Spinal cord (tissue), 10 donors: Measurements from ENCODE around the gene NAT10. TPM values are rescaled to one million over a fixed set of nuclear protein-coding genes. Genes with fewer than 3 reads are reported as not detected.

Experiments
- DNase-seq, 6 donors: peaks; one replicate each; pipeline versions ENCODE4 v3.0.0 to v3.0.0-alpha.2; 2013 to 2015; ENCODE audit warnings: low spot score in 6 of 6, low read depth in 4 of 6
- H3K27ac ChIP-seq: one replicate; pipeline ENCODE4 v1.5.1; 2013; ENCODE audit warnings: low read depth, low read length, control low read depth
- H3K27me3 ChIP-seq: one replicate; pipeline ENCODE4 v1.6.1; 2013; ENCODE audit warnings: low read length; ENCODE audit not compliant: control insufficient read depth, insufficient read depth
- H3K36me3 ChIP-seq: one replicate; pipeline ENCODE4 v1.6.1; 2013; ENCODE audit warnings: low read length; ENCODE audit not compliant: control insufficient read depth, insufficient read depth
- H3K4me1 ChIP-seq: one replicate; pipeline ENCODE4 v1.6.1; 2013; ENCODE audit warnings: low read length; ENCODE audit not compliant: control insufficient read depth, insufficient read depth
- H3K4me3 ChIP-seq: one replicate; pipeline ENCODE4 v1.5.1; 2013; ENCODE audit warnings: low read depth, low read length, control low read depth
- H3K9me3 ChIP-seq: one replicate; pipeline ENCODE4 v1.6.1; 2013; ENCODE audit warnings: low read length; ENCODE audit not compliant: control insufficient read depth, insufficient read depth
- WGBS: methylation state at CpG from one replicate; pipeline ENCODE4 v1.1.5; 2013; ENCODE audit warnings: missing lambda C conversion rate; ENCODE audit not compliant: insufficient coverage; 5-methylcytosine and 5-hydroxymethylcytosine counted together
- polyA plus RNA-seq, 2 donors: library from polyadenylated mRNA; unstranded; fragments of 120-200 nt; gene quantifications; one replicate each; pipeline ENCODE4 v1.2.1, GENCODE V29; 2013; ENCODE audit not compliant: insufficient read length in 2 of 2
- total RNA-seq, 2 donors: library from RNA; depleted of rRNA in 1 of 2; stranded (reverse); fragments of 120-200 nt in 1 of 2; fragments of >200 nt in 1 of 2; gene quantifications; one replicate each; pipeline versions ENCODE4 v1.2.3 to v1.2.4, GENCODE V29; 2013 to 2014
- donor health status: healthy.

The NAT10 gene
- total and polyA plus RNA-seq, 4 donors, result 18.5 to 44.9 (median 36.6) TPM

GRCh38 chr11:34128824-34129223 lies 23.4 kb downstream of the NAT10 start:
- Histone ChIP-seq H3K9me3 (no peaks in the 10 kb centered on the region), H3K27me3 (no peaks in the 10 kb centered on the region), H3K4me1 (no peaks in the 10 kb centered on the region), H3K4me3 (no peak overlapping the region), H3K36me3 (peaks cover 62% of the 10 kb centered on the region), H3K27ac (no peak overlapping the region)
- 100% methylated on average over 1 of the region's 3 CpGs for WGBS
- no peak for DNase-seq

GRCh38 chr11:34132261-34132965 lies 27.0 kb downstream of the NAT10 start:
- Histone ChIP-seq H3K36me3 (peaks cover 74% of the 10 kb centered on the region), H3K9me3 (no peaks in the 10 kb centered on the region), H3K4me3 (no peak overlapping the region), H3K27ac (no peak overlapping the region), H3K27me3 (no peaks in the 10 kb centered on the region), H3K4me1 (no peaks in the 10 kb centered on the region)
- WGBS, result 88% methylated on average over 4 of the region's 4 CpGs
- no peak for DNase-seq

GRCh38 chr11:34134765-34135164 lies 29.3 kb downstream of the NAT10 start:
- Histone ChIP-seq H3K4me3 (no peak overlapping the region), H3K36me3 (peaks cover 81% of the 10 kb centered on the region), H3K9me3 (no peaks in the 10 kb centered on the region), H3K27ac (no peak overlapping the region), H3K27me3 (no peaks in the 10 kb centered on the region), H3K4me1 (no peaks in the 10 kb centered on the region)
- DNase-seq, result no peak
- 89% methylated on average over 4 of the region's 5 CpGs for whole genome bisulfite sequencing

GRCh38 chr11:34135439-34135838 lies 30.0 kb downstream of the NAT10 start:
- Histone ChIP-seq H3K27ac (no peak overlapping the region), H3K4me3 (no peak overlapping the region), H3K27me3 (no peaks in the 10 kb centered on the region), H3K9me3 (no peaks in the 10 kb centered on the region), H3K4me1 (no peaks in the 10 kb centered on the region), H3K36me3 (peaks cover 85% of the 10 kb centered on the region)
- 88% methylated on average over 1 of the region's 3 CpGs for WGBS
- DNase-seq, result no peak

GRCh38 chr11:34136420-34136819 lies 31.0 kb downstream of the NAT10 start:
- Histone ChIP-seq H3K4me1 (no peaks in the 10 kb centered on the region), H3K36me3 (peaks cover 84% of the 10 kb centered on the region), H3K27ac (no peak overlapping the region), H3K27me3 (no peaks in the 10 kb centered on the region), H3K4me3 (no peak overlapping the region), H3K9me3 (no peaks in the 10 kb centered on the region)
- 85% methylated on average over 5 of the region's 8 CpGs for WGBS
- DNase-seq, result no peak

GRCh38 chr11:34139346-34139745 lies 33.9 kb downstream of the NAT10 start:
- H3K9me3 ChIP-seq, result no peaks in the 10 kb centered on the region
- no peaks in the 10 kb centered on the region for H3K27me3 ChIP-seq
- H3K4me3 ChIP-seq, result no peak overlapping the region
- peaks cover 88% of the 10 kb centered on the region for H3K36me3 ChIP-seq
- WGBS, result 100% methylated on average over 1 of the region's 7 CpGs
- no peak overlapping the region for H3K27ac ChIP-seq
- H3K4me1 ChIP-seq, result no peaks in the 10 kb centered on the region
- no peak for DNase-seq

GRCh38 chr11:34140149-34140548 lies 34.7 kb downstream of the NAT10 start:
- WGBS, result 99% methylated on average over 8 of the region's 11 CpGs
- Histone ChIP-seq H3K36me3 (peaks cover 86% of the 10 kb centered on the region), H3K27me3 (no peaks in the 10 kb centered on the region), H3K4me1 (no peaks in the 10 kb centered on the region), H3K27ac (no peak overlapping the region), H3K9me3 (no peaks in the 10 kb centered on the region), H3K4me3 (no peak overlapping the region)
- no peak for DNase-seq

- Histone ChIP-seq H3K27me3 (no peaks in the 10 kb centered on the region), H3K4me3 (no peak overlapping the region), H3K27ac (no peak overlapping the region), H3K9me3 (no peaks in the 10 kb centered on the region), H3K36me3 (peaks cover 85% of the 10 kb centered on the region), H3K4me1 (no peaks in the 10 kb centered on the region)
- 93% methylated on average over 1 of the region's 2 CpGs for WGBS
- DNase-seq, result no peak
Observed at GRCh38 chr11:34143048-34143447, 37.6 kb downstream of the NAT10 start.

- no peaks in the 10 kb centered on the region for H3K9me3 ChIP-seq
- peaks cover 8% of the 10 kb centered on the region for H3K4me1 ChIP-seq
- peaks cover 85% of the 10 kb centered on the region for H3K36me3 ChIP-seq
- no peak for DNase-seq
- WGBS, result 95% methylated on average over 4 of the region's 5 CpGs
- no peak overlapping the region for H3K27ac ChIP-seq
- no peaks in the 10 kb centered on the region for H3K27me3 ChIP-seq
- H3K4me3 ChIP-seq, result no peak overlapping the region
Observed at GRCh38 chr11:34145073-34145472, 39.6 kb downstream of the NAT10 start.

- peaks cover 8% of the 10 kb centered on the region for H3K4me1 ChIP-seq
- H3K4me3 ChIP-seq, result no peak overlapping the region
- DNase-seq, result no peak
- no peak overlapping the region for H3K27ac ChIP-seq
- 94% methylated on average over 7 of the region's 8 CpGs for WGBS
- no peaks in the 10 kb centered on the region for H3K9me3 ChIP-seq
- no peaks in the 10 kb centered on the region for H3K27me3 ChIP-seq
- peaks cover 85% of the 10 kb centered on the region for H3K36me3 ChIP-seq
Observed at GRCh38 chr11:34145847-34146381, 40.5 kb downstream of the NAT10 start.
